ENCODE data around the gene LSM5. TPM values are rescaled to one million over a fixed set of nuclear protein-coding genes. Genes with fewer than 3 reads are reported as not detected.
"Not testable (repeated sequence)": the region's sequence is repeated elsewhere in the genome, so short reads cannot be mapped to it uniquely, and the experiment has no call there.

Gene LSM5
- total and polyA plus RNA-seq, 12 donors, result 10.6 to 83.8 (median 44.9) TPM

- Histone ChIP-seq H3K36me3 (replicated peaks in 1 of 2) (no peaks in the 10 kb centered on the region), H3K9me3 (replicated peaks in 1 of 3) (no peaks in the 10 kb centered on the region), H3K27ac (no peak overlapping the region), H3K4me3 (no peak overlapping the region), H3K27me3 (no peaks in the 10 kb centered on the region), H3K4me1 (replicated peaks in 1 of 2) (peaks cover 0 to 8% of the 10 kb centered on the region in 2 donors)
- no peak for TF ChIP-seq POLR2A (IDR thresholded peaks at IDR 0.05)
- no peak for TF ChIP-seq CTCF (IDR thresholded peaks at IDR 0.05)
- intact Hi-C loops (cut with DNase I), result loop anchor here (10.0 kb wide), 1 partner anchor 262 kb away; no protein-coding TSS in a partner anchor
- DNase-seq, result no peak
- 55 to 73% (median 62%) methylated on average over 3 of the region's 3 CpGs for WGBS, 4 donors
Measured at GRCh38 chr7:32476816-32477648, 13.1 kb downstream of the LSM5 start.

- H3K27me3 ChIP-seq, result no peaks in the 10 kb centered on the region
- H3K4me3 ChIP-seq, result no peak overlapping the region
- 50 to 86% (median 70%) methylated on average over 1 of the region's 1 CpG for WGBS, 4 donors
- no peaks in the 10 kb centered on the region for H3K4me1 ChIP-seq (replicated peaks in 1 of 2)
- DNase-seq, result no peak
- no peak overlapping the region for H3K27ac ChIP-seq
- H3K9me3 ChIP-seq (replicated peaks in 1 of 3), result no peaks in the 10 kb centered on the region
- no peaks in the 10 kb centered on the region for H3K36me3 ChIP-seq (replicated peaks in 1 of 2)
- intact Hi-C loops (cut with DNase I), result loop anchor here (10.0 kb wide), 1 partner anchor 259 kb away; no protein-coding TSS in a partner anchor
- TF ChIP-seq CTCF (IDR thresholded peaks at IDR 0.05) (no peak), POLR2A (IDR thresholded peaks at IDR 0.05) (no peak)
Measured at GRCh38 chr7:32474008-32474407, 16.2 kb downstream of the LSM5 start.

- Histone ChIP-seq H3K4me3 (no peak overlapping the region), H3K27ac (no peak overlapping the region), H3K9me3 (replicated peaks in 1 of 3) (no peaks in the 10 kb centered on the region), H3K4me1 (replicated peaks in 1 of 2) (no peaks in the 10 kb centered on the region), H3K36me3 (replicated peaks in 1 of 2) (no peaks in the 10 kb centered on the region), H3K27me3 (no peaks in the 10 kb centered on the region)
- intact Hi-C loops (cut with DNase I), result loop anchor here (10.0 kb wide), 1 partner anchor 257 kb away; no protein-coding TSS in a partner anchor
- TF ChIP-seq CTCF (IDR thresholded peaks at IDR 0.05), result no peak
- no peak for TF ChIP-seq POLR2A (IDR thresholded peaks at IDR 0.05)
- WGBS, 4 donors, result 76 to 92% (median 85%) methylated on average over 9 of the region's 9 CpGs
- no peak for DNase-seq
Measured at GRCh38 chr7:32472015-32472414, 18.2 kb downstream of the LSM5 start.

- H3K36me3 ChIP-seq (replicated peaks in 1 of 2), result no peaks in the 10 kb centered on the region
- no peaks in the 10 kb centered on the region for H3K27me3 ChIP-seq
- intact Hi-C loops (cut with DNase I), result loop anchor here (10.0 kb wide), 1 partner anchor 256 kb away; no protein-coding TSS in a partner anchor
- H3K4me1 ChIP-seq (replicated peaks in 1 of 2), result no peaks in the 10 kb centered on the region
- TF ChIP-seq POLR2A (IDR thresholded peaks at IDR 0.05) (no peak), CTCF (IDR thresholded peaks at IDR 0.05) (no peak)
- no peak for DNase-seq
- WGBS, 4 donors, result 68 to 83% (median 75%) methylated on average over 5 of the region's 5 CpGs
- H3K4me3 ChIP-seq, result no peak overlapping the region
- H3K27ac ChIP-seq, result no peak overlapping the region
- no peaks in the 10 kb centered on the region for H3K9me3 ChIP-seq (replicated peaks in 1 of 3)
Measured at GRCh38 chr7:32470871-32471270, 19.3 kb downstream of the LSM5 start.

GRCh38 chr7:32470004-32470403 lies 20.2 kb downstream of the LSM5 start:
- not testable (repeated sequence) for H3K36me3 ChIP-seq (replicated peaks in 1 of 2); H3K4me1 ChIP-seq (replicated peaks in 1 of 2); H3K27me3 ChIP-seq; H3K27ac ChIP-seq; H3K4me3 ChIP-seq; H3K9me3 ChIP-seq (replicated peaks in 1 of 3); DNase-seq
- 64 to 100% methylated on average over 1 of the region's 2 CpGs; no CpG with 5 or more reads in 2 of the 4 donors for WGBS, 4 donors
- intact Hi-C loops (cut with DNase I), result loop anchor here (10.0 kb wide), 1 partner anchor 255 kb away; no protein-coding TSS in a partner anchor

GRCh38 chr7:32464641-32465416 lies 25.4 kb downstream of the LSM5 start:
- H3K9me3 ChIP-seq (replicated peaks in 1 of 3); intact Hi-C loops (cut with DNase I); H3K27me3 ChIP-seq; DNase-seq; H3K4me1 ChIP-seq (replicated peaks in 1 of 2); H3K4me3 ChIP-seq; H3K36me3 ChIP-seq (replicated peaks in 1 of 2); H3K27ac ChIP-seq: not testable (repeated sequence)
- 75 to 81% (median 78%) methylated on average over 15 to 23 of the region's 30 CpGs for WGBS, 4 donors
